HG03565 (cell line): Measurements from ENCODE around the gene SEMA4A.
"Not testable (repeated sequence)": the region's sequence is repeated elsewhere in the genome, so short reads cannot be mapped to it uniquely, and the experiment has no call there.

Experiments used
- ATAC-seq: cut with Tn5 transposase; IDR thresholded peaks from one replicate; pipeline ENCODE4 v1.9.1; 2021; ENCODE audit warnings: mild to moderate bottlenecking, moderate library complexity; ENCODE audit not compliant: unreplicated experiment

Gene SEMA4A

GRCh38 chr1:156153362-156153761 is at the start of gene SEMA4A:
Gene SEMA4A, plus strand, starts transcription at chr1:156153585. Its CDS starts 994 bp downstream, at chr1:156154579.
- ATAC-seq: no peak

- no peak for ATAC-seq
Measured at GRCh38 chr1:156104065-156104810, 49.1 kb upstream of the SEMA4A start.

GRCh38 chr1:156104861-156105832 is 48.2 kb upstream of the SEMA4A start:
- no peak for ATAC-seq

GRCh38 chr1:156106624-156107488 is 46.5 kb upstream of the SEMA4A start:
- ATAC-seq: no peak

GRCh38 chr1:156108057-156108456 is 45.3 kb upstream of the SEMA4A start:
- no peak for ATAC-seq

GRCh38 chr1:156108664-156109241 is 44.6 kb upstream of the SEMA4A start:
- no peak for ATAC-seq

- no peak for ATAC-seq
Measured at GRCh38 chr1:156110252-156110651, 43.1 kb upstream of the SEMA4A start.

GRCh38 chr1:156111355-156111962 is 41.9 kb upstream of the SEMA4A start:
- no peak for ATAC-seq

GRCh38 chr1:156112276-156113137 is 40.9 kb upstream of the SEMA4A start:
- no peak for ATAC-seq

- no peak for ATAC-seq
Measured at GRCh38 chr1:156113282-156113950, 40.0 kb upstream of the SEMA4A start.

- ATAC-seq: peak; percentile 46
Measured at GRCh38 chr1:156114101-156114918, 39.1 kb upstream of the SEMA4A start, which contains the start of gene LMNA. Gene LMNA, plus strand, starts transcription at chr1:156114711. Its CDS starts 208 bp downstream, at chr1:156114919.

GRCh38 chr1:156114919-156115513 is 38.4 kb upstream of the SEMA4A start:
- peak; percentile 15 for ATAC-seq

- ATAC-seq: no peak
Measured at GRCh38 chr1:156115514-156116374, 37.6 kb upstream of the SEMA4A start.

- not testable (repeated sequence) for ATAC-seq
Measured at GRCh38 chr1:156116731-156117130, 36.7 kb upstream of the SEMA4A start.

- no peak for ATAC-seq
Measured at GRCh38 chr1:156117414-156118176, 35.8 kb upstream of the SEMA4A start.
